Body of pancreas (tissue), 4 donors: ENCODE results near the gene FRG2C. TPM values are rescaled to one million over a fixed set of nuclear protein-coding genes. Genes with fewer than 3 reads are reported as not detected.
"Not testable (repeated sequence)": the region's sequence is repeated elsewhere in the genome, so short reads cannot be mapped to it uniquely, and the experiment has no call there.

Source experiments
- ATAC-seq: fragments of 150-250 bp; one replicate; pipeline ENCODE4 v1.9.1; 2016
- DNase-seq, 4 donors: peaks; one replicate each; pipeline ENCODE4 v3.0.0-alpha.2; 2019
- H3K27ac ChIP-seq, 4 donors: fragments of 200-600 bp; sonication (generic); 1 replicate in 3 of 4; 2 replicates in 1 of 4; pipeline versions ENCODE4 v1.5.1 to v1.6.1; 2016 to 2019; ENCODE audit warnings: mild to moderate bottlenecking in 1 of 4, mixed read lengths in 1 of 4, moderate library complexity in 1 of 4
- H3K27me3 ChIP-seq, 2 donors: fragments of 200-600 bp; sonication (generic); one replicate each; pipeline ENCODE4 v1.6.0; 2016; ENCODE audit warnings: mild to moderate bottlenecking in 1 of 2
- H3K36me3 ChIP-seq, 2 donors: fragments of 200-600 bp; sonication (generic); replicated peaks in 1 of 2; 2 replicates each; pipeline ENCODE4 v1.5.1; 2016; ENCODE audit warnings: low read depth in 2 of 2; ENCODE audit not compliant: insufficient read depth in 1 of 2
- H3K4me1 ChIP-seq: fragments of 200-600 bp; sonication (generic); one replicate; pipeline ENCODE4 v1.6.0; 2016
- H3K4me3 ChIP-seq, 2 donors: fragments of 200-600 bp; sonication (generic); 1 replicate in 1 of 2; 2 replicates in 1 of 2; pipeline ENCODE4 v1.5.1; 2016 to 2019
- H3K9me3 ChIP-seq, 3 donors: fragments of 200-600 bp; sonication (generic); 1 replicate in 2 of 3; 2 replicates in 1 of 3; pipeline ENCODE4 v1.5.1; 2016
- POLR2A ChIP-seq, 3 donors: fragments of 450-650 bp; IDR thresholded peaks; one replicate each; pipeline ENCODE4 v1.6.1; 2016; ENCODE audit warnings: antibody characterized with exemption in 3 of 3, mild to moderate bottlenecking in 2 of 3
- WGBS, 2 donors: methylation state at CpG; one replicate each; pipeline ENCODE4 v1.1.5; 2017; 5-methylcytosine and 5-hydroxymethylcytosine counted together
- intact Hi-C: fragments of 100-400 bp; cut with DNase I; formaldehyde crosslinking; loops from one replicate; pipeline ENCODE4 v1.15.1; 2023
- total RNA-seq, 2 donors: library from RNA; depleted of rRNA; stranded (reverse); fragments of >200 nt; gene quantifications; one replicate each; pipeline ENCODE4 v1.1.0, GENCODE V29; 2016
- TF ChIP-seq, protein P1 (sequence below), 7 experiments: fragments of 450-650 bp in 4 of 7; fragments of 200-600 bp in 3 of 7; sonication (generic) in 3 of 7; IDR thresholded peaks; one replicate each; pipeline ENCODE4 v1.5.1; 2016 to 2019; ENCODE audit warnings: antibody characterized with exemption in 7 of 7

Gene FRG2C
- total RNA-seq, 2 donors from 2014 or later: not detected

GRCh38 chr3:75643031-75643800, 20.9 kb upstream of the FRG2C start:
- intact Hi-C loops: not testable (repeated sequence)
- DNase-seq: peak in 1 of 4 donors; percentile 28

DNA sequence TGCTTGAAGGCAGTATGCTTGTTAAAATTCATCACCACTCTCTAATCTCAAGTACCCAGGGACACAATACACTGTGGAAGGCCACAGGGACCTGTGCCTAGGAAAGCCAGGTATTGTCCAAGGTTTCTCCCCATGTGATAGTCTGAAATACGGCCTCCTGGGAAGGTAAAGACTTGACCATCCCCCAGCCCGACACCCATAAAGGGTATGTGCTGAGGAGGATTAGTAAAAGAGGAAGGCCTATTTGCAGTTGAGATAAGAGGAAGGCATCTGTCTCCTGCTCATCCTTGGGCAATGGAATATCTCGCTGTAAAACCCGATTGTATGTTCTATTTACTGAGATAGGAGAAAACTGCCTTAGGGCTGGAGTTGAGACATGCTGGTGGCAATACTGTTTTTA, 18.6 kb upstream of the FRG2C start:
- H3K27me3 ChIP-seq, H3K27ac ChIP-seq, H3K4me1 ChIP-seq, H3K4me3 ChIP-seq, ATAC-seq, DNase-seq, intact Hi-C loops, H3K9me3 ChIP-seq, H3K36me3 ChIP-seq: not testable (repeated sequence)
- WGBS, 2 donors: 39 to 44% methylated on average over 4 of the region's 4 CpGs

More at GRCh38 chr3:75643031-75643800, 20.9 kb upstream of the FRG2C start:
- not testable (repeated sequence) for H3K27ac ChIP-seq, ATAC-seq, H3K9me3 ChIP-seq, H3K4me1 ChIP-seq, H3K4me3 ChIP-seq, H3K27me3 ChIP-seq, H3K36me3 ChIP-seq
- TF ChIP-seq, protein P1, sequence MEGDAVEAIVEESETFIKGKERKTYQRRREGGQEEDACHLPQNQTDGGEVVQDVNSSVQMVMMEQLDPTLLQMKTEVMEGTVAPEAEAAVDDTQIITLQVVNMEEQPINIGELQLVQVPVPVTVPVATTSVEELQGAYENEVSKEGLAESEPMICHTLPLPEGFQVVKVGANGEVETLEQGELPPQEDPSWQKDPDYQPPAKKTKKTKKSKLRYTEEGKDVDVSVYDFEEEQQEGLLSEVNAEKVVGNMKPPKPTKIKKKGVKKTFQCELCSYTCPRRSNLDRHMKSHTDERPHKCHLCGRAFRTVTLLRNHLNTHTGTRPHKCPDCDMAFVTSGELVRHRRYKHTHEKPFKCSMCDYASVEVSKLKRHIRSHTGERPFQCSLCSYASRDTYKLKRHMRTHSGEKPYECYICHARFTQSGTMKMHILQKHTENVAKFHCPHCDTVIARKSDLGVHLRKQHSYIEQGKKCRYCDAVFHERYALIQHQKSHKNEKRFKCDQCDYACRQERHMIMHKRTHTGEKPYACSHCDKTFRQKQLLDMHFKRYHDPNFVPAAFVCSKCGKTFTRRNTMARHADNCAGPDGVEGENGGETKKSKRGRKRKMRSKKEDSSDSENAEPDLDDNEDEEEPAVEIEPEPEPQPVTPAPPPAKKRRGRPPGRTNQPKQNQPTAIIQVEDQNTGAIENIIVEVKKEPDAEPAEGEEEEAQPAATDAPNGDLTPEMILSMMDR (IDR thresholded peaks at IDR 0.05): peak; percentile 28 to 58 (median 47)
- WGBS, 2 donors: 19 to 22% methylated on average over 20 of the region's 20 CpGs

- ATAC-seq: no peak
Observed at GRCh38 chr3:75650191-75650590, 13.9 kb upstream of the FRG2C start.

GRCh38 chr3:75655101-75655904, 8.8 kb upstream of the FRG2C start:
- WGBS, 2 donors: 47 to 73% methylated on average over 19 to 48 of the region's 50 CpGs
- intact Hi-C loops, H3K36me3 ChIP-seq, H3K9me3 ChIP-seq, H3K4me1 ChIP-seq, DNase-seq, ATAC-seq, H3K27me3 ChIP-seq, H3K27ac ChIP-seq, H3K4me3 ChIP-seq: not testable (repeated sequence)

More at GRCh38 chr3:75650191-75650590, 13.9 kb upstream of the FRG2C start:
- TF ChIP-seq, protein P1 (IDR thresholded peaks at IDR 0.05): no peak
- TF ChIP-seq POLR2A (IDR thresholded peaks at IDR 0.05): no peak
- H3K27me3 ChIP-seq: no peaks in the 10 kb centered on the region
- no peak overlapping the region for H3K27ac ChIP-seq
- intact Hi-C loops: no loop called here
- WGBS, 2 donors: 82 to 85% methylated on average over 9 of the region's 9 CpGs
- no peak overlapping the region for H3K4me3 ChIP-seq
- no peaks in the 10 kb centered on the region for H3K4me1 ChIP-seq
- DNase-seq: no peak
- H3K9me3 ChIP-seq: no peaks in the 10 kb centered on the region
- H3K36me3 ChIP-seq: no peaks in the 10 kb centered on the region

DNA sequence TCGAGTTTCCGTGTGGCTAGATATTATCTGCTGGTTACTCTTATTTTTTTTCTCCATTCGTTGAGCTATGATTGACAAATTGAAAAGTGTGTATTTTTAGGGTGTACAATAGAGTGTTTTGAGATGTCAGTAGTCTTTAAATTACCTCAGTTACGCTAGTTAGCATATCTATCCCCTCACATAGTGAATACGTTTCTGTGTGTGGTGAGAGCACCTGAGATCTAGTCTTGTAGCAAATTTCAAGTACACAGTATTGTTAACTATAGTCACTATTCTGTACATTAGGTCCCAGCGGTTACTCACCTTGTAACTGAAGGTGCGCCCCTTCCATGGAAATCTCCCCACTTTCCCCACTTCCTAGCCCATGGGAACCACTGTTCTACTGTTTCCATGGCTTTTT, 8.2 kb upstream of the FRG2C start:
- H3K4me1 ChIP-seq, intact Hi-C loops, H3K27me3 ChIP-seq, H3K9me3 ChIP-seq, H3K27ac ChIP-seq, ATAC-seq, H3K36me3 ChIP-seq, H3K4me3 ChIP-seq, DNase-seq: not testable (repeated sequence)
- WGBS, 2 donors: 56 to 67% methylated on average over 7 of the region's 7 CpGs

- intact Hi-C loops, H3K27me3 ChIP-seq, H3K36me3 ChIP-seq, H3K4me1 ChIP-seq, H3K9me3 ChIP-seq: not testable (repeated sequence)
- peak; percentile 71 to 78 (median 76) for DNase-seq
- TF ChIP-seq POLR2A (IDR thresholded peaks at IDR 0.05): peak in 2 of 3 donors; percentile 43 to 57
- TF ChIP-seq, protein P1 (IDR thresholded peaks at IDR 0.05): peak in 4 of 7 experiments; percentile 6 to 38 (median 34)
- H3K27ac ChIP-seq: peak overlapping the region in 3 of 4 donors; percentile 57 to 79 (median 57)
- peak; percentile 86 for ATAC-seq
- peak overlapping the region; percentile 56 to 57 for H3K4me3 ChIP-seq
- WGBS, 2 donors: 1% methylated on average over 27 to 42 of the region's 42 CpGs
Observed at GRCh38 chr3:75658411-75659107, 5.6 kb upstream of the FRG2C start.

DNA sequence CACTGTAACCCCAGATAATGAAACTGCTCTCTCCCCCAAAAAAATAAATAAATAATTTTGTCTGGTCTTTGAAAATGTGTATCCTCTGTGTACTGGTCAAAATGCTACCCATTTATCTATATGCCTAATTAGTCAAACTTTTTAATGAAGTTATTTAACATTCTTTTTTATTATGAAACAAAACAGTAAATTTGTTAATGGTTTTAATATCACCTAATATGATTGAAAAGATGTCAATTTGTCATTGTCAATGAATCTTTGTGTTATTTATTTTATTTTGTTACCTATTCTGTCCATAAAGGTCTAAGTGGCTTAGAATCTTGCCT, 5.1 kb upstream of the FRG2C start:
- H3K9me3 ChIP-seq, DNase-seq, H3K36me3 ChIP-seq, intact Hi-C loops, H3K27me3 ChIP-seq, ATAC-seq, H3K4me1 ChIP-seq: not testable (repeated sequence)
- Histone ChIP-seq H3K27ac (peak overlapping the region in 3 of 4 donors; percentile 57 to 79 (median 57)), H3K4me3 (peak overlapping the region; percentile 56 to 57)

DNA sequence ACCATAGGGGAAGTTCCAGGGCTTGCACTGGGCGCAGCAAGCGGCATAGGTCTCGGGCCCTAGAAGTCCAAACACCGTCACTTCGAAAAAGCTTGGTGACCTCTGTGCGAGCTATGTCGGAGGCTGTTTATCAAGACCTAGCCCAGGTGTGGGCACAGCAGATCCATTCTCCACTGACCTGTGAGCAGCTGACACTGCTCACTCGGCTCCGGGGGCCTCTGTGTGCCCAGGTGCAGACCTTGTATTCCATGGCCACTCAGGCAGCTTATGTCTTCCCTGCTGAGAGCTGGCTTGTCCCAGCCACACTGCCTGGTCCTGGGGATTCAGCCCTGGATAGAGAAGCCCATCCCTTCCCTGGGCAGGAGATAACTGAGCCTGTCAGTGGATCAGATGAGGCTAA, 1.5 kb downstream of the FRG2C start:
- H3K4me3 ChIP-seq, H3K27me3 ChIP-seq, DNase-seq, H3K9me3 ChIP-seq, H3K27ac ChIP-seq, H3K36me3 ChIP-seq, ATAC-seq, intact Hi-C loops: not testable (repeated sequence)
- 66 to 78% methylated on average over 9 of the region's 9 CpGs for WGBS, 2 donors
- H3K4me1 ChIP-seq: peaks cover 16% of the 10 kb centered on the region
